ENCODE results near the gene TSPAN9. TPM values are rescaled to one million over a fixed set of nuclear protein-coding genes. Genes with fewer than 3 reads are reported as not detected.

The TSPAN9 gene
- total and polyA plus RNA-seq, 2 of the 4 experiments (the other 2 are of a cell fraction): 17.7 to 39.1 TPM

DNA sequence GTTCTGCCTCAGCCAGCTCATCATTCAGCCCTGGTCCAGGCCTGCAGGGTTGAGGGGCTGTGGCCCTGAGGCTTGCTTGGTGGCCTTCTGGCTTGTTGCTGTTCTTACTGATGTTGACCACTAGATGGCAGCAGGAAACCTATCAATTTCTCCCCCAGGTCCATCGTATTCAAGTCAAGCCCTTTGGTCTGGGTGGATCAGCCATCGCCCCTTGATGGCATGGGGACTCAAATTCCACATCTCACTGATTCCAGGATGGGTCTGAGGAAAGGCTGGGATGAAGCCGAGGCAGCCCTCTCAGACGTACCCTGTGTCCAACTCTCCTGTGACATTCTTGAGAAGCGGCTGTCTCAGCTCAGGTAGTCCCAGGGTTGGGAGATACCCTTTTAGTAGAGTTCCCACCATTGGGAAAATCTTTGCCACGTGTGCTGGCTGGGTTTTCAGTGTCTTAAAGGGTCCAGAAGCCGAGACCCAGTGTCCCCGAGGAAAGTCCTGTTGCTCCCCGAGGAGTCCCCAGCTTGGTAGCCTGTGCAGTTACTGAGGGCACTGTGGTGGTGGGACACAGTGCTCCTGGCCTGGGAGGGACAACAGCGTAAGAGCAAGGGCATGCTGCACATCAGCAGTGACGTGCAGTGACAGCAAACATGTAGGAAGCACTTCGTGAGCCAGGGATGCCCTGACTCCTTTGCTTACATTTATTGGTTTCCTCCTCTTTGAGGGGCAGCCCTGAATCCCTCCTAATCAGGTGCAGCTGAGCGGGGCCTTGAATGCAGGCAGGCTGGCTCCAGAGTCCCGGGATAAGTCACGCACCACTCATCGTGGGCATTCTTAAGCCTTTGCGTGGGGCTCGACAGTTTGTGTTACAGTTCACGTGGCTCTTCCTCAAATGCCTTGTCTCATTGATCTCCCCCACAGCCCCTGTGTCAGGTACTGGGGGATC, 58.6 kb downstream of the TSPAN9 start (continued):
- TF ChIP-seq, protein P1, sequence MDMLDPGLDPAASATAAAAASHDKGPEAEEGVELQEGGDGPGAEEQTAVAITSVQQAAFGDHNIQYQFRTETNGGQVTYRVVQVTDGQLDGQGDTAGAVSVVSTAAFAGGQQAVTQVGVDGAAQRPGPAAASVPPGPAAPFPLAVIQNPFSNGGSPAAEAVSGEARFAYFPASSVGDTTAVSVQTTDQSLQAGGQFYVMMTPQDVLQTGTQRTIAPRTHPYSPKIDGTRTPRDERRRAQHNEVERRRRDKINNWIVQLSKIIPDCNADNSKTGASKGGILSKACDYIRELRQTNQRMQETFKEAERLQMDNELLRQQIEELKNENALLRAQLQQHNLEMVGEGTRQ (IDR thresholded peaks at IDR 0.05; ENCODE audit: low read depth, low read length): no peak
- TF ChIP-seq RAD21 (IDR thresholded peaks at IDR 0.05; ENCODE audit: low read length) (peak; percentile 97), POLR2A (IDR thresholded peaks at IDR 0.05; ENCODE audit: low read depth, low read length) (no peak), MAZ (IDR thresholded peaks at IDR 0.05; ENCODE audit: borderline replicate concordance, low read depth, low read length) (no peak), SMC3 (IDR thresholded peaks at IDR 0.05; ENCODE audit: low read depth, low read length) (peak; percentile 97)
- TF ChIP-seq, protein P2, sequence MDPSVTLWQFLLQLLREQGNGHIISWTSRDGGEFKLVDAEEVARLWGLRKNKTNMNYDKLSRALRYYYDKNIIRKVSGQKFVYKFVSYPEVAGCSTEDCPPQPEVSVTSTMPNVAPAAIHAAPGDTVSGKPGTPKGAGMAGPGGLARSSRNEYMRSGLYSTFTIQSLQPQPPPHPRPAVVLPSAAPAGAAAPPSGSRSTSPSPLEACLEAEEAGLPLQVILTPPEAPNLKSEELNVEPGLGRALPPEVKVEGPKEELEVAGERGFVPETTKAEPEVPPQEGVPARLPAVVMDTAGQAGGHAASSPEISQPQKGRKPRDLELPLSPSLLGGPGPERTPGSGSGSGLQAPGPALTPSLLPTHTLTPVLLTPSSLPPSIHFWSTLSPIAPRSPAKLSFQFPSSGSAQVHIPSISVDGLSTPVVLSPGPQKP (IDR thresholded peaks at IDR 0.05; ENCODE audit: borderline replicate concordance, low read depth, low read length): no peak
